Neutrophil (primary cell): ENCODE data around the gene TM6SF1.
"Not testable (repeated sequence)": the region's sequence is repeated elsewhere in the genome, so short reads cannot be mapped to it uniquely, and the experiment has no call there.

Experiments
- H3K27ac ChIP-seq: fragments of 200-600 bp; sonication (generic); 2 replicates; pipeline ENCODE4 v1.5.1; 2016; ENCODE audit warnings: mild to moderate bottlenecking, moderate library complexity
- H3K27me3 ChIP-seq: fragments of 200-600 bp; sonication (generic); 2 replicates; pipeline ENCODE4 v1.6.0; 2016; ENCODE audit warnings: mild to moderate bottlenecking
- H3K36me3 ChIP-seq: fragments of 200-600 bp; sonication (generic); 2 replicates; pipeline ENCODE4 v1.5.1; 2017
- H3K4me1 ChIP-seq, 2 experiments: fragments of 200-600 bp in 1 of 2; sonication (generic) in 1 of 2; 1 replicate in 1 of 2; 2 replicates in 1 of 2; pipeline versions ENCODE4 v1.5.1 to v1.6.1; 2013 to 2016; ENCODE audit warnings: low read depth in 1 of 2, low read length in 1 of 2, mild to moderate bottlenecking in 1 of 2, moderate library complexity in 1 of 2; ENCODE audit not compliant: control insufficient read depth in 1 of 2, insufficient read depth in 1 of 2
- H3K4me3 ChIP-seq, 2 experiments: fragments of 200-600 bp in 1 of 2; sonication (generic) in 1 of 2; 1 replicate in 1 of 2; 2 replicates in 1 of 2; pipeline ENCODE4 v1.5.1; 2013 to 2016; ENCODE audit warnings: low read depth in 1 of 2, low read length in 1 of 2, mild to moderate bottlenecking in 1 of 2, moderate library complexity in 1 of 2
- H3K9me3 ChIP-seq: fragments of 200-600 bp; sonication (generic); 2 replicates; pipeline ENCODE4 v1.5.1; 2016
- CTCF ChIP-seq: fragments of 200-600 bp; sonication (generic); IDR thresholded peaks from 2 replicates; pipeline ENCODE4 v1.5.1; 2016; ENCODE audit warnings: antibody characterized with exemption

Gene TM6SF1

GRCh38 chr15:83166830-83167229 lies 59.4 kb downstream of the TM6SF1 start:
- no peaks in the 10 kb centered on the region for H3K36me3 ChIP-seq
- no peak overlapping the region for H3K27ac ChIP-seq
- no peaks in the 10 kb centered on the region for H3K9me3 ChIP-seq
- no peaks in the 10 kb centered on the region for H3K27me3 ChIP-seq
- no peak for TF ChIP-seq CTCF
- no peaks in the 10 kb centered on the region for H3K4me1 ChIP-seq
- H3K4me3 ChIP-seq = no peak overlapping the region

- not testable (repeated sequence) for H3K36me3 ChIP-seq, H3K4me3 ChIP-seq, H3K9me3 ChIP-seq, H3K27ac ChIP-seq, H3K27me3 ChIP-seq, H3K4me1 ChIP-seq
Measured at GRCh38 chr15:83169576-83169975, 62.1 kb downstream of the TM6SF1 start.

- no peaks in the 10 kb centered on the region for H3K27me3 ChIP-seq
- TF ChIP-seq CTCF = no peak
- no peaks in the 10 kb centered on the region for H3K36me3 ChIP-seq
- H3K27ac ChIP-seq = no peak overlapping the region
- no peak overlapping the region for H3K4me3 ChIP-seq
- H3K4me1 ChIP-seq = no peaks in the 10 kb centered on the region
- no peaks in the 10 kb centered on the region for H3K9me3 ChIP-seq
Measured at GRCh38 chr15:83170474-83171165, 63.2 kb downstream of the TM6SF1 start.

GRCh38 chr15:83174891-83175290 lies 67.4 kb downstream of the TM6SF1 start:
- no peaks in the 10 kb centered on the region for H3K27me3 ChIP-seq
- no peaks in the 10 kb centered on the region for H3K36me3 ChIP-seq
- H3K9me3 ChIP-seq = no peaks in the 10 kb centered on the region
- H3K4me1 ChIP-seq = no peaks in the 10 kb centered on the region
- H3K4me3 ChIP-seq = no peak overlapping the region
- H3K27ac ChIP-seq = no peak overlapping the region
- no peak for TF ChIP-seq CTCF

GRCh38 chr15:83178390-83178789 lies 70.9 kb downstream of the TM6SF1 start:
- Histone ChIP-seq H3K36me3 (no peaks in the 10 kb centered on the region), H3K27ac (no peak overlapping the region), H3K27me3 (no peaks in the 10 kb centered on the region), H3K4me3 (no peak overlapping the region), H3K4me1 (no peaks in the 10 kb centered on the region), H3K9me3 (no peaks in the 10 kb centered on the region)
- no peak for TF ChIP-seq CTCF

GRCh38 chr15:83178869-83179325 lies 71.5 kb downstream of the TM6SF1 start:
- no peak for TF ChIP-seq CTCF
- no peaks in the 10 kb centered on the region for H3K9me3 ChIP-seq
- no peaks in the 10 kb centered on the region for H3K36me3 ChIP-seq
- no peaks in the 10 kb centered on the region for H3K4me1 ChIP-seq
- no peak overlapping the region for H3K27ac ChIP-seq
- no peaks in the 10 kb centered on the region for H3K27me3 ChIP-seq
- no peak overlapping the region for H3K4me3 ChIP-seq
